OCI-LY3 (cell line): ENCODE measurements around the gene MAB21L3.

Experiments used
- H2AFZ ChIP-seq: fragments of 200-600, 300-600 bp; shearing (Covaris generic); 2 replicates; pipeline ENCODE4 v1.6.0; 2014; ENCODE audit warnings: antibody characterized with exemption, low read depth, low read length
- H3K27ac ChIP-seq: fragments of 200-600, 300-600 bp; sonication (generic); 2 replicates; pipeline ENCODE4 v1.5.1; 2014; ENCODE audit warnings: mild to moderate bottlenecking, low read length, moderate library complexity, mixed read lengths
- H3K27me3 ChIP-seq: fragments of 200-600, 300-600 bp; sonication (generic); 2 replicates; pipeline ENCODE4 v1.6.1; 2014; ENCODE audit warnings: low read depth, low read length, mixed read lengths
- H3K36me3 ChIP-seq: fragments of 200-600, 300-600 bp; sonication (generic); replicated peaks from 2 replicates; pipeline ENCODE3; 2014; ENCODE audit warnings: low read depth, low read length, mixed read lengths
- H3K4me1 ChIP-seq: fragments of 300-600, 200-600 bp; sonication (generic); 2 replicates; pipeline ENCODE4 v1.6.1; 2014; ENCODE audit warnings: low read length, mixed read lengths
- H3K4me2 ChIP-seq: fragments of 200-600, 300-600 bp; sonication (generic); 2 replicates; pipeline ENCODE4 v1.6.1; 2014; ENCODE audit warnings: low read length, mixed read lengths
- H3K4me3 ChIP-seq: fragments of 300-600, 200-600 bp; sonication (generic); 2 replicates; pipeline ENCODE4 v1.5.1; 2014; ENCODE audit warnings: antibody characterized with exemption, mild to moderate bottlenecking, low read length, moderate library complexity
- H3K79me2 ChIP-seq: fragments of 300-600, 200-600 bp; shearing (Covaris generic); 2 replicates; pipeline ENCODE4 v1.6.1; 2014; ENCODE audit warnings: mild to moderate bottlenecking, low read length, mixed read lengths
- H3K9ac ChIP-seq: fragments of 300-600, 200-600 bp; shearing (Covaris generic); 2 replicates; pipeline ENCODE4 v1.6.0; 2014; ENCODE audit warnings: mild to moderate bottlenecking, low read length, moderate library complexity
- H3K9me3 ChIP-seq: fragments of 200-600, 300-600 bp; shearing (Covaris generic); 2 replicates; pipeline ENCODE4 v1.6.1; 2014; ENCODE audit warnings: low read length, mixed read lengths; ENCODE audit not compliant: insufficient read depth
- H4K20me1 ChIP-seq: fragments of 200-600, 300-600 bp; sonication (generic); 2 replicates; pipeline ENCODE4 v1.6.1; 2016; ENCODE audit warnings: low read length, mixed read lengths; ENCODE audit not compliant: insufficient read depth
- EZH2phosphoT487 ChIP-seq: fragments of 200-600 bp; shearing (Covaris generic); IDR thresholded peaks from 2 replicates; pipeline ENCODE4 v1.6.1; 2018; ENCODE audit warnings: antibody characterized with exemption, mixed run types, low read depth
- TF ChIP-seq, protein P1 (sequence below): fragments of 200-600, 300-600 bp; sonication (generic); IDR thresholded peaks from 2 replicates; pipeline ENCODE4 v1.5.1; 2014; ENCODE audit warnings: antibody characterized with exemption, low read length, low read depth

MAB21L3 gene

DNA sequence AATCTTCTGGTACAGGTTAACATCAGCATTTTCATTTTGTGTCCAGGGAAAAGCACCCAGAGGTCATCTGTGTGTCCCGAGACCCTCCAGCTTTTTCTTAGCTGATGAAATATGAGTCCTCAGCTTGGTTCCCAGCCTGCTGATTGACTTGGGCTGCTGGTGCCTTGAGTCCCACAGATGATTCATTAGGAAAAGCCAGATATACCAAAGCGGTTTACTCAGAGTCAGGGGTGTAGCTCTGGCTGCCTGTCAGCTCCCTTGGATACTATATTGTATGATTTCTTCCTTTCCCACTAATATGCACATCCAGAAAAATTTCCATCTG lies 43.7 kb upstream of the MAB21L3 start:
- Histone ChIP-seq H3K4me2 (no peak overlapping the region), H2AFZ (no peak overlapping the region), H3K79me2 (no peaks in the 10 kb centered on the region), H3K4me1 (no peaks in the 10 kb centered on the region), H3K9ac (no peak overlapping the region), H3K9me3 (no peaks in the 10 kb centered on the region), H3K27ac (no peak overlapping the region), H3K4me3 (no peak overlapping the region), H4K20me1 (no peaks in the 10 kb centered on the region), H3K36me3 (no peaks in the 10 kb centered on the region), H3K27me3 (no peaks in the 10 kb centered on the region)
- TF ChIP-seq EZH2phosphoT487 = no peak
- TF ChIP-seq, protein P1, sequence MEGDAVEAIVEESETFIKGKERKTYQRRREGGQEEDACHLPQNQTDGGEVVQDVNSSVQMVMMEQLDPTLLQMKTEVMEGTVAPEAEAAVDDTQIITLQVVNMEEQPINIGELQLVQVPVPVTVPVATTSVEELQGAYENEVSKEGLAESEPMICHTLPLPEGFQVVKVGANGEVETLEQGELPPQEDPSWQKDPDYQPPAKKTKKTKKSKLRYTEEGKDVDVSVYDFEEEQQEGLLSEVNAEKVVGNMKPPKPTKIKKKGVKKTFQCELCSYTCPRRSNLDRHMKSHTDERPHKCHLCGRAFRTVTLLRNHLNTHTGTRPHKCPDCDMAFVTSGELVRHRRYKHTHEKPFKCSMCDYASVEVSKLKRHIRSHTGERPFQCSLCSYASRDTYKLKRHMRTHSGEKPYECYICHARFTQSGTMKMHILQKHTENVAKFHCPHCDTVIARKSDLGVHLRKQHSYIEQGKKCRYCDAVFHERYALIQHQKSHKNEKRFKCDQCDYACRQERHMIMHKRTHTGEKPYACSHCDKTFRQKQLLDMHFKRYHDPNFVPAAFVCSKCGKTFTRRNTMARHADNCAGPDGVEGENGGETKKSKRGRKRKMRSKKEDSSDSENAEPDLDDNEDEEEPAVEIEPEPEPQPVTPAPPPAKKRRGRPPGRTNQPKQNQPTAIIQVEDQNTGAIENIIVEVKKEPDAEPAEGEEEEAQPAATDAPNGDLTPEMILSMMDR = no peak

GRCh38 chr1:116075575-116075974 lies 35.6 kb upstream of the MAB21L3 start:
- Histone ChIP-seq H3K9ac (no peak overlapping the region), H3K4me2 (no peak overlapping the region), H4K20me1 (no peaks in the 10 kb centered on the region), H3K27ac (no peak overlapping the region), H3K9me3 (no peaks in the 10 kb centered on the region), H3K4me3 (no peak overlapping the region), H3K4me1 (no peaks in the 10 kb centered on the region), H3K27me3 (no peaks in the 10 kb centered on the region), H2AFZ (no peak overlapping the region), H3K79me2 (no peaks in the 10 kb centered on the region), H3K36me3 (no peaks in the 10 kb centered on the region)
- TF ChIP-seq, protein P1 = no peak
- TF ChIP-seq EZH2phosphoT487 = no peak

- H3K9ac ChIP-seq = no peak overlapping the region
- H3K4me2 ChIP-seq = no peak overlapping the region
- no peaks in the 10 kb centered on the region for H3K4me1 ChIP-seq
- H3K27ac ChIP-seq = no peak overlapping the region
- no peak overlapping the region for H3K4me3 ChIP-seq
- H3K27me3 ChIP-seq = no peaks in the 10 kb centered on the region
- TF ChIP-seq, protein P1 = no peak
- no peak overlapping the region for H2AFZ ChIP-seq
- H3K79me2 ChIP-seq = no peaks in the 10 kb centered on the region
- H3K36me3 ChIP-seq = no peaks in the 10 kb centered on the region
- no peaks in the 10 kb centered on the region for H3K9me3 ChIP-seq
- H4K20me1 ChIP-seq = no peaks in the 10 kb centered on the region
These were observed 35.2 kb upstream of the MAB21L3 start for GRCh38 chr1:116075990-116076389.

- no peak for TF ChIP-seq EZH2phosphoT487
- TF ChIP-seq, protein P1 = no peak
These were observed 34.4 kb upstream of the MAB21L3 start for GRCh38 chr1:116076831-116077230.

More at GRCh38 chr1:116076831-116077230, 34.4 kb upstream of the MAB21L3 start:
- Histone ChIP-seq H3K9ac (no peak overlapping the region), H3K4me1 (no peaks in the 10 kb centered on the region), H2AFZ (no peak overlapping the region), H3K79me2 (no peaks in the 10 kb centered on the region), H3K9me3 (no peaks in the 10 kb centered on the region), H3K36me3 (no peaks in the 10 kb centered on the region), H3K4me2 (no peak overlapping the region), H3K27me3 (no peaks in the 10 kb centered on the region), H3K4me3 (no peak overlapping the region), H4K20me1 (no peaks in the 10 kb centered on the region), H3K27ac (no peak overlapping the region)
